ENCODE results near the gene ZNF497.
A peak's percentile ranks its signal among the peaks of the same experiment; 100 is the strongest.
"Not testable (repeated sequence)": the region's sequence is repeated elsewhere in the genome, so short reads cannot be mapped to it uniquely, and the experiment has no call there.

ZNF497 gene

DNA sequence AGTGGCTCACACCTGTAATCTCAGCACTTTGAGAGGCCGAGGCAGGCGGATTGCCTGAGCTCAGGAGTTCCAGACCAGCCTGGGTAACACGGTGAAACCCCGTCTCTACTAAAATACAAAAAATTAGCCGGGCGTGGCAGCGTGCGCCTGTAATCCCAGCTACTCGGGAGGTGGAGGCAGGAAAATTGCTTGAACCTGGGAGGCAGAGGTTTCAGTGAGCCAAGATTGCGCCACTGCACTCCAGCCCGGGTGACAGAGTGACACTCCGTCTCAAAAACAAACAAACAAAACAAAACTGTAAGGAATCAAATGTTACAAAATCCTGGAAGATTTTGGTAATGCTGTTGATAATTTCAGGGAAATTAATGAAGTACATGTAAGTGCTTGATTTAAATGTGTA is 14.5 kb downstream of the ZNF497 start:
- not testable (repeated sequence) for DNase-seq (ENCODE audit: low spot score)

DNA sequence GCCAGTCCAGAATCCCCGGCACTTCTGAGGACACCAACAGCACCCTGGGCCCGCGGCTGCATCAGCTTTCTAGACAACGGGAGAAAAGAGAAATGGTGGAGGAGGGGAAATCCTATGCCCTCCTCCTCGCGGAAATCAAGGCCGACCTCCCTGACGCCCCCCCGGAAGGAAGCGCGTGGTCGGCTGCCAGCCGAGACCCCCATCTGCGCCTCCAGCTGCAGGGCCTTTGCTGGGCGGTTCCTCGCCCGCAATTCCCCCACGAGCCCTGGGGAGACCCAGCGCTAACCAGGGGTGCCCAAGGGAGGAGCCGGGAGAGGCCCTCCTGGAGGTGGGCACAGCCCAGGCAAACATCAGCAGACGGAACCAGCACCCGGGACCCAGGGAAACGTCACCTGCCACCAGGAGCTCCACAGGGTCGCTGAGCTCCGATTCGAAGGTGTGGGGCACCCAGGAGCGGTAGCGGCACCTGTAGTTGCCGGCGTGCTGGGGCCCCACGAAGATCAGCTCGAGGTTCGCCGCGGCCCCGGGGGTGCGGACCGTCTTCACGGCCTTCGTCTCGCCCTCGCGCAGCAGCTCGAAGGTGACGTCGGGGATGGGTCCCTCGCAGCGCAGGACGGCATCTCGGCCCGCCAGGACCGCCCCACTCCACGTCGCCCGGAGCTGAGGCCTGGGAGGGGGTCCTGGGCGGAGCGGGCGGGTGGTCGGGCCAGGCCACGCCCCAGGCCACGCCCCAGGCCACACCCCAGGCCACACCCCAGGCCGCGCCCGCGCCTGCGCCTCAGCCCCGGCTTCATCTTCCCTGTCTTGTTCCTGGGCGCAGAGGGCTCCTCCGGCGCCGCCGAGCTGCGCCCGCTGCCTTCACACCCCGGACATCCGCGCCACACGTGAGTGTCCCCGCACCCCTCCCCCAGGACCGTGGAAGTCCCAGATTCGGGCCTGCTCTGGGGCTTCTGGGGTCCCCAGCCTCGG is 15.3 kb downstream of the ZNF497 start:
- DNase-seq (ENCODE audit: low spot score) = peak; percentile 79

DNA sequence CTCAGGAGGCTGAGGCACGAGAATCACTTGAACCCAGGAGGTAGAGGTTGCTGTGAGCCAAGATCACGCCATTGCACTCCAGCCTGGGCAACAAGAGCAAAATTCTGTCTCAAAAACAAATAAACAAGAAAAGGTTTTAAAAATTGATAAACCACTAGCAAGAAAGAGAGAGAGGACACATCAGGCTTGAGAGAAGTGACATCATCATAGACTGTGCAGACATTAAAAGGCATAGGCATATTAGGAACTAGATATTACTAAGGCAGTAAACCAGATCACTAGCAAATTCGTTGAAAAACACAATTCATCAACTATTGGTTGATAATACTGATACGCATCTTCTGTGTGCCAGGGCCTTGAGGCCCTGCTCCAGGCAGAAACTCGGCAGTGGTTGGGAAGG is 17.0 kb downstream of the ZNF497 start:
- DNase-seq (ENCODE audit: low spot score) = no peak

DNA sequence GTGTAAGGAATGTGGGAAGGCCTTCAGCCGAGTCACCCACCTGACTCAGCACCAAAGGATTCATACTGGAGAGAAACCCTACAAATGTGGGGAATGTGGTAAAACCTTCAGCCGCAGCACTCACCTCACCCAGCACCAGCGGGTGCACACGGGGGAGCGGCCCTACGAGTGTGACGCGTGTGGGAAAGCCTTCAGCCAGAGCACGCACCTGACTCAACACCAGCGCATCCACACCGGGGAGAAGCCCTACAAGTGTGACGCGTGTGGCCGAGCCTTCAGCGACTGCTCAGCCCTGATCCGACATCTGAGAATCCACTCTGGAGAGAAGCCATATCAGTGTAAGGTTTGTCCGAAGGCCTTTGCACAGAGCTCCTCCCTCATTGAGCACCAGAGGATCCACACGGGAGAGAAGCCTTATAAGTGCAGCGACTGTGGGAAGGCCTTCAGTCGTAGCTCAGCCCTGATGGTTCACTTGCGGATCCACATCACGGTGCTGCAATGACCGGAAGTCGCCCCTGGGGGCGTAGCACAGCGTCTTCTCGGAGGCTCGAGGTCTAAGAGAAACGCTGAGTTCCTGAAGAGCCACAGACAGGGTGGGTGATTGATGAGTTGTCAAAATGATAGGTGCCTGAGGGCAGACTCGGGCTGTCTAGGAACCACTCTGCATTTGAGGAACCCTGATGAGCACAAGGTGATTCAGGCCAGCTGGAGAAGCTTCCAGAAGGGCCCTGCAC is 23.6 kb downstream of the ZNF497 start:
- DNase-seq (ENCODE audit: low spot score) = no peak

- no peak for DNase-seq (ENCODE audit: low spot score)
These were observed 24.2 kb downstream of the ZNF497 start for GRCh38 chr19:58338336-58338735.

- DNase-seq (ENCODE audit: low spot score) = no peak
These were observed 25.7 kb downstream of the ZNF497 start for GRCh38 chr19:58336820-58337219.

DNA sequence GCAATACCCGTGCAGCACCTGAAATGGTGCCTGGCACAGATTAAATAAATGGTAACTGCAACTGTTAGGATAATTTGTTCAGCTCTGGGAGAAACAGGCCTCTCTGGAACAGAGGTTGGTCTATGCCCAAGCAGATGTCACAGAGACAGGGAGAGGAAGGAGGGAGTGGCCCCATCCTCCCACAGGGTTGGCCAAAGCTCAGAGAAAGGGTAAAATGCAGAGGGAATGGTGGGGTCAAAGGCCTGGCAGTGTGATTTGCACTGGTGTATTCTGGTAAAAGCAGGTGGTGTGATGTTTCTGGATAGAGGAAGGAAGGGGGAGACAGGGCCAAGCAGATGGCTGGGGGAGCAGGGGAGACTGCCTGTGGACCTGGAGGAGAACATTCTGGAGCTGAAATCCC is 26.3 kb downstream of the ZNF497 start:
- DNase-seq (ENCODE audit: low spot score) = no peak

GRCh38 chr19:58335630-58336029 is 26.9 kb downstream of the ZNF497 start:
- no peak for DNase-seq (ENCODE audit: low spot score)

DNA sequence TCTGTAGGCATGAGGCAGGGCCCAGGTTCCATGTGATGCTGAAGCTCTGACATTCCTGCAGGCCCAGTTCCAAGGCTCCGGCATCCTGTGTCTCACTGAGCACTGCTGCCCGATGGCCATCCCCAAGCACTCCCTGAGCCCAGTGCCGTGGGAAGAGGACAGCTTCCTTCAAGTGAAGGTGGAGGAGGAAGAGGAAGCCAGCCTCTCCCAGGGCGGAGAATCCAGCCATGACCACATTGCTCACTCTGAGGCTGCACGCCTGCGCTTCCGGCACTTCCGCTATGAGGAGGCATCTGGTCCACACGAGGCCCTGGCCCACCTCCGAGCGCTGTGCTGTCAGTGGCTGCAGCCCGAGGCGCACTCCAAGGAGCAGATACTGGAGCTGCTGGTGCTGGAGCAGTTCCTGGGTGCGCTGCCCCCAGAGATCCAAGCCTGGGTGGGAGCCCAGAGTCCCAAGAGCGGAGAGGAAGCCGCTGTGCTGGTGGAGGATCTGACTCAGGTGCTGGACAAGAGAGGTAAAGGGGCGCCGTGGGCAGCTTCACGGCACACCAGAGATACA is 27.8 kb downstream of the ZNF497 start:
- DNase-seq (ENCODE audit: low spot score) = no peak

- no peak for DNase-seq (ENCODE audit: low spot score)
These were observed 29.9 kb downstream of the ZNF497 start for GRCh38 chr19:58332697-58333096.

DNA sequence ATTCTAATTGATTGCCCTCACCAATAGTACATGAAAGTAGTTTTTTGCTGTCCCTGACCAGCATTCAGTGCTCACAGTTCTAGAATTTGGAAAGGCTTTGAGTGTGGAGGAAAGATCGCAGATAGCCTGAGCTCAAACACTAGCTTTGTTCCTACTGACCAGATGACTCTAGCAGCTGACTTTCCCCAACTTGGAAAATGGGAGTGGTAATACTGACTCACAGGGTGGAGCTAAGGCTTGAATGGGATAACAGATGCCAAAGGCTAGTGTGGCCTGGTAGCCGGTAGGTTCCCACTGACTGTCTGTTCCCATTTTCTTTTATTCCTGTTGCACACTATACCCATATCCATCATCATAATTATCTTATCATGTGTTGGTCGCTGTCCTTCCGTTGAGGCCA is 32.1 kb downstream of the ZNF497 start:
- peak; percentile 89 for DNase-seq (ENCODE audit: low spot score)

DNA sequence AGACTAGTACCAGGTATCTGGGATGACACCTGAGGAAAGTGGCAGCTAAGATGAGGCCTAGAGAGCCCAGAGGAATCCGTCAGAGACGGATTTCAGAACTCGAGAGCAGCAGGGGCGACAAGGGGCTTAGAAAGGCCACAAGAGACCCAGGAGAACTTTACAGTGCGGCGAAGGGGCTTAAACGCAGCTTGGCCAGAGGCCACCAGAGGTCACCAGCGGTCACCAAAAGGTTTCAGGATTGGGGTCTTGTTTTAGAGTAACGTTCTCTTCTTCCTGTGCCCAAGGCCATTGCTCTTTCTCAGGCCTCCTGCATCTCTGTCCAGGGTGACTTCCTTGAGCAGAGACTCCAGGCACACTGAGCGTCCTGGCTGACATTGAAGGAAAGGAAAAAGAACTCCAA is 33.6 kb downstream of the ZNF497 start:
- DNase-seq (ENCODE audit: low spot score) = no peak

DNA sequence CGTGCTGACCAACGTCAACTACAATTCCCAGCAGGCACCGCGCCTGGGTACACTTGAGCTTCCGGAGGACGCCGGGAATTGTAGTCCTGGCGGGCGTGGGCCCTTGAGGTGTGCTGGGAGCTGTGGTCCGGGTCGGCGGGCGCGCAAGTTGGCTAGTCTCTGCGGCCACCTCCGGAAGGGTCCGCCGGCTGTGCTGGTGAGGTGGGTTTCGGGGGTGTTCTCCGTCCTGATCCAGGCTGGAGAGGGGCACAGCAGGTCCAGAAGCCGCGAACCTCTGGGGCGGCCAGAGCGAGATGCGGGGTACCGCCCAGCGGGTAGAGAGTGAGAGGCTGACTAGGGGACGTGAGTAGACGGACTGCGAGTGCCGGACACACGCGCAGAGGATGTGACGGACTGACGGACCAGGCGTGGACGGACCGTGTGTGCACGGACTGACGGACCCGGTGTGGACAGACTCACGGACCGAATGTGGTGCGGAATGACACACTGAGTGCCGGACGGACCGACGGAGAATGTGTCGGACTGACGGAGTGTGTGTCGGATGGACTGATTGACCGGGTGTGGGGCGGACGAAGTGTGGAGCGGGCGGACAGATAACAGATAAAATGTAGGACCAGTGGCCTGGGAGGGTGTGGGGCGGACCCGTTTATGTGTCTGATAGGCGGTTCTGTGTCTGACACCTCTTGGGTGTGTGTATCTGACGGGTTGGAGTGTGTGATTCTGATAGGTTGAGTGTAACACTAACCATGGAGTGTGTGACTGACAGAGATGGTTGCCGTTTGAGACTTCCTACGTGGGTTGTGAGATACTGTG is 35.4 kb downstream of the ZNF497 start, which contains the start of gene ZSCAN22:
ZSCAN22 (plus strand) TSS at position 81 of the 813 bp plus-strand sequence. CDS start 7,809 bp downstream, outside the sequence.
- peak; percentile 98 for DNase-seq (ENCODE audit: low spot score)

DNA sequence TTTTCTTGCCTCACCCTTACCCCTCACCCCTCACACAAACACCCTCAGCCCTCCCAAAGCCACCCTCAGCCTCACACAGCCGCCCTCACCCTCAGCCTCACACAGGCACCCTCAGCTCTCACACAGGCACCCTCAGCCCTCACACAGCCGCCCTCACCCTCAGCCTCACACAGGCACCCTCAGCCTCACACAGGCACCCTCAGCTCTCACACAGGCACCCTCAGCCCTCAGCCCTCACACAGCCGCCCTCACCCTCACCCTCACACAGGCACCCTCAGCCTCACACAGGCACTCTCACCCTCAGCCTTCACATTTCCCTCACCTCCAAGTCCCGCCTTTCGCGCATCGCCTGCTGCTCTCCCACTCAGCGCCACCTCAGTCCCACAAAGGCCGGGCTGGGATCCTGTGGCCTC is 36.0 kb downstream of the ZNF497 start:
- DNase-seq (ENCODE audit: low spot score) = no peak

- no peak for DNase-seq (ENCODE audit: low spot score)
These were observed 37.1 kb downstream of the ZNF497 start for GRCh38 chr19:58325311-58326022.

DNA sequence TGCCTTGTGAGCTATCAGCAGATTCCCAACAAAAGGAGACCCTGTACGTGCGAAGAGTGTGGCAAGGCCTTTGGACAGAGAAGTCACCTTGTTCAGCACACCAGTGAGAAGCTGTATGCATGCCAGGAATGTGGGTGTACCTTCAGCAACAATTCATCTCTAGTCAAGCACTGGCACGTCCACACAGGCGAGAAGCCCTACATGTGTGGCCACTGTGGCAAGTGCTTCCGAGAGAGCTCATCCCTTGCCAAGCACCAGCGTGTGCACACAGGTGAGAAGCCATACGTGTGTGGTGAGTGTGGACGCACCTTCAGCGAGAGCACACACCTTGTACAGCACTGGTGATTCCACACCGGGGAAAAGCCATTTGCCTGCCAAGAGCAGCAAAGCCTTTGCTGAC is 43.3 kb downstream of the ZNF497 start:
- DNase-seq (ENCODE audit: low spot score) = no peak

DNA sequence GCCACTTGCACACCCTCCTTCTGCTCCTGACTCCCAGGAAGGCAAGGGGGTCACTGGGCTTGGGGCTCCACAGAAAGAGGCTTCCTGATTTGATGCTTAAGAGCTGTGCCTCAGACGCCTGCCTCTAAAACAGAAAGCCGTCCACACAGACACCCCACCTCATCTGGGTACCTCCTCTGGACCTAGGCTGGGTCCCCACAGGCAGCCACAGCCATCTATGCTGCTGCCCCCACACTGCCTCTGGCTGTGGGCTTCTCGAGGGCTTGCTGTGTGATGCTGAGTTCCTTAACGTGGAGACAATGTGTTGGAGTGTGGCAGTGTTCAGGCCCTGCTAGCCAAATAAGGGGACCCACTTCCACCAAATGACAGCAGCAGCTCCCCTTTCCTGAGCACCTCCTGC is 44.3 kb downstream of the ZNF497 start:
- DNase-seq (ENCODE audit: low spot score) = no peak

DNA sequence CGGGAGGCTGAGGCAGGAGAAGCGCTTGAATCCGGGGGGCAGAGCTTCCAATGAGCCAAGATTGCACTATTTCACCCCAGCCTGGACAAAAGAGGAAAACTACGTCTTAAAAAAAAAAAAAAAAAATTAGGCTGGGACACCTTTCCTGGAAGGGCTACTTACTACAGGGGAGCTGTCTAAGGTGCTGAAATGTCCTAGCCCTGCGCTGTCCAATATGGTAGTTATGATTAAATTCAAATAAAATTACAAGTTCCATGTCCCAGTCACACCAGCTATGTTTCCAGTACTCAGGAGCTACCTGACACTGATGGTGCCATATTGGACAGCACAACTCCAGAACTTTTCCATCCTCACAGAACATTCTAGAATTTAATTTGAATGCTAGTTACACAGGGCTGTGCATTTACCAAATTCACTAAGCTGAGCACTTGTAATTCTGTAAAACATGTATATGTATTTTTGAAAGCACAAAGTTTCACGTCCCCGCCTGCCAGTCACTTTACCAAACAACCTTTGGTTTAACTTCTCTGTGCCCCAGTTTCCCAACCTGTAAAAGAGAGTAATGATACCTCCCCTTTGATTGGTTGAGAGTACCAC is 45.0 kb downstream of the ZNF497 start:
- DNase-seq (ENCODE audit: low spot score) = no peak

GRCh38 chr19:58315580-58315979 is 47.0 kb downstream of the ZNF497 start:
- no peak for DNase-seq (ENCODE audit: low spot score)

DNA sequence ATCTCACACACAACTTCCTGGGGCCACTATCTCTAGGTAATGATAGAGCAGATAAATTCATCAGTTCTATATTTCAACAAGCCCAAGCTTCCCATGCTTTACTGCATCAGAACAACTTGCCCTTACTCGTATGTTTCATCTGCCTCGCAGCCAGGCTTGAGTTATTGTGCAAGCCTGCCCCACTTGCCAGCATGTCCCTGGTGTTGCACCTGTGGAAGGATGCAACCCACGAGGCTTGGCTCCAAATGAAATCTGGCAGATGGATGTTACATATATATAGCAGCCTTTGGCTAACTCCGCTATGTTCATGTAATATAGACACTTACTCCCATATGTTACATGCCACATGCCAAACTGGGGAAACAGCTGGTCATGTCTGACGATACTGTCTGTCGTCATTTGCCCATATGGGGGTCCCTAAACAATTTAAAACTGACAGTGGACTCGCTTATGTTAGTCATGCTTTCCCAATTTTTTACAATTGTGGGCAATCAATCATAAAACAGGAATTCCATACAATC is 51.1 kb downstream of the ZNF497 start:
- DNase-seq (ENCODE audit: low spot score) = no peak
